Left cardiac atrium (tissue), 4 donors: ENCODE measurements around the gene ADD1. TPM values are rescaled to one million over a fixed set of nuclear protein-coding genes. Genes with fewer than 3 reads are reported as not detected.
A peak's percentile ranks its signal among the peaks of the same experiment; 100 is the strongest.
"Not testable (repeated sequence)": the region's sequence is repeated elsewhere in the genome, so short reads cannot be mapped to it uniquely, and the experiment has no call there.

Experiments used
- ATAC-seq, 2 donors: fragments of 200-7000 bp; cut with Tn5 transposase; one replicate each; pipeline ENCODE4 v1.9.1; 2020; ENCODE audit warnings: mild to moderate bottlenecking in 2 of 2, moderate library complexity in 2 of 2
- DNase-seq: peaks from one replicate; pipeline ENCODE4 v3.0.0-alpha.2; 2020
- intact Hi-C, 2 donors: fragments of 100-400 bp; cut with DNase I; formaldehyde crosslinking; loops; one replicate each; pipeline versions ENCODE4 v1.14.1 to v1.15.1; 2022 to 2023
- total RNA-seq, 2 donors: library from RNA; stranded (reverse); fragmentation: NEBNext Ultra II Directional; extraction: Animal tissue kit (Norgen Biotek cat#: 25700); gene quantifications; one replicate each; pipeline ENCODE4 v1.2.1, GENCODE V29; 2021
- donor health status: DM: no; HTN: yes; CAD: no.
- donor health status: DM: no; HTN: yes; CAD: no; lungs with severe emphysema.
- donor health status: DM: yes; HTN: yes; CAD: no.
- donor health status: Dilated cardiomyopathy.

Gene ADD1
- total RNA-seq, 2 donors from 2014 or later, result 200 to 209 TPM

DNA sequence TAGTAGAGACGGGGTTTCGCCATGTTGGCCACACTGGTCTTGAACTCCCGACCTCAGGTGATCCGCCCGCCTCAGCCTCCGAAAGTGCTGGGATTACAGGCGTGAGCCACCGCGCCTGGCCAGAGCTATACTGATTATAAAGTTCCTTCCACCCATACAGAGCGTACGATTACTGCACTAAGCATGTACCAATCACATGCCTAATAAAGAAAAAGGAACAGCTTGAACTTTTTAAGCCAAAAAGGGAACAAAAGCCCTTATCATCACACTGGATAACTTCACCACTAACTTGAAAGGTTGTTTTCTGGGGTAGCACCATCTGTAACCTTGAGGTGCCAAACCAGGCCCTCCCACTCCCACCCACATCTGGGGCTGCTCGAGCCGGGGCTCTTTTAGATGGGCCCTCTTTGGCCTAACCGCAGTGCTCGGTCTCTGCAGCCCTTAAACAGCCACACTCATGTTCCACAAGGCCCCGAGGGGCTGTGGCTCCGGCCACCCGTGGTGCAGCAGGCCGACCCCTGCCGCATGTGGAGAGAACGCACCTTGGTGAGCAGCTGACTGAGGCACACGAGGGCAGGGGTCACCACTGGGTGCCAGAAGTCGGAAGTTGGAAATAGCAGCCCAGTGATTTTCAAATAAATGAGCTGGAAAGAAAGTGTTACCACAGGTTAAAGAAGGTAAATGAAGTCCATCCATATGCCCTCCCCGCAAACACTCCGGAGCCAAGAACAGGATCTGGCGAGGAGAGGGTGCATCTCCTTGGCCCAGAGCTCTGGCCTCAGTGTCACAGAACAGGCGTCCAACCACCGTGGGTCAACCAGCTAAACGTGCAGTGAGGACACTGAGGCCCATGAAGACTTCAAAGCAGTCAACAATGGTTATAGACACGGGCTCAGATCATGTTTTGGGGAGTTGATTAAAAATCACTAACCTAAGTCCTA is 101.2 kb downstream of the ADD1 start:
- DNase-seq, result no peak
- intact Hi-C loops, result no loop called here

DNA sequence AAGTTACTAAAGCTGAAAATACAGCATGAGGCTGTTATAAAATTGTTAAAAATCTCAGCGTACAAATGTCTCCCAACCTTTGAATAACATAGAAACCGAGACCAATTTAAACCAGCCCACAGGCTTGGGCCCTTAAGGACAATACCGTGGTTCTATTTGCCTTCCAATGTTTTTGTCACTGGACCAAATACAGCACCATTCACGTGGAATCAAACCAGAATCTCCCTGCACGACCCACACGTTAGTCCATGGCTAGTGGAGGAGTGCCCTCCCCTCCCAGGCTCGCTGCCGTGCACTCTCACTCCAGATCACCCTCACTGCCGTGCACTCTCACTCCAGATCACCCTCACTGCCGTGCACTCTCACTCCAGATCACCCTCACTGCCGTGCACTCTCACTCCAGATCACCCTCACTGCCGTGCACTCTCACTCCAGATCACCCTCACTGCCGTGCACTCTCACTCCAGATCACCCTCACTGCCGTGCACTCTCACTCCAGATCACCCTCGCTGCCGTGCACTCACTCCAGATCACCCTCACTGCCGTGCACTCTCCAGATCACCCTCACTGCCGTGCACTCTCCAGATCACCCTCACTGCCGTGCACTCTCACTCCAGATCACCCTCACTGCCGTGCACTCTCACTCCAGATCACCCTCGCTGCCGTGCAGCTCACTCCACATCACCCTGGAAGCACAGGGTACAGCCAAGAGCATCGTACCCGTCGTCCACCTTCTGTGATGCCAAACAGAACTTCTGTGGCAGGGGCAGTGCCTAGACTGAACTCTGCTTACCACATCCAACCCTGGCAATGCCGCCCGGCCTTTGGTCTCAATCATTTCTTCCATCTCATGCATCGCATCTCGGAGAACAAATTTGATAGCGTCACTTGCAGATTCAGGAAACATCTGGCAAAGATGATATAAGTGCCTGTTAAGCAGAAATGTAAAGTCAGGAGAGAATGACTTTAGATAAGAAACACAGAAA is 102.3 kb downstream of the ADD1 start:
- DNase-seq, intact Hi-C loops, ATAC-seq: not testable (repeated sequence)

More for the DNA sequence above, 101.2 kb downstream of the ADD1 start:
- no peak for ATAC-seq

GRCh38 chr4:2946812-2947600 is 103.4 kb downstream of the ADD1 start:
- ATAC-seq (no peak), DNase-seq (no peak)
- intact Hi-C loops, result no loop called here

- intact Hi-C loops, result no loop called here
- peak; percentile 6 to 72 for ATAC-seq
- DNase-seq, result peak; percentile 22
These were observed 104.3 kb downstream of the ADD1 start for GRCh38 chr4:2947926-2948325.

DNA sequence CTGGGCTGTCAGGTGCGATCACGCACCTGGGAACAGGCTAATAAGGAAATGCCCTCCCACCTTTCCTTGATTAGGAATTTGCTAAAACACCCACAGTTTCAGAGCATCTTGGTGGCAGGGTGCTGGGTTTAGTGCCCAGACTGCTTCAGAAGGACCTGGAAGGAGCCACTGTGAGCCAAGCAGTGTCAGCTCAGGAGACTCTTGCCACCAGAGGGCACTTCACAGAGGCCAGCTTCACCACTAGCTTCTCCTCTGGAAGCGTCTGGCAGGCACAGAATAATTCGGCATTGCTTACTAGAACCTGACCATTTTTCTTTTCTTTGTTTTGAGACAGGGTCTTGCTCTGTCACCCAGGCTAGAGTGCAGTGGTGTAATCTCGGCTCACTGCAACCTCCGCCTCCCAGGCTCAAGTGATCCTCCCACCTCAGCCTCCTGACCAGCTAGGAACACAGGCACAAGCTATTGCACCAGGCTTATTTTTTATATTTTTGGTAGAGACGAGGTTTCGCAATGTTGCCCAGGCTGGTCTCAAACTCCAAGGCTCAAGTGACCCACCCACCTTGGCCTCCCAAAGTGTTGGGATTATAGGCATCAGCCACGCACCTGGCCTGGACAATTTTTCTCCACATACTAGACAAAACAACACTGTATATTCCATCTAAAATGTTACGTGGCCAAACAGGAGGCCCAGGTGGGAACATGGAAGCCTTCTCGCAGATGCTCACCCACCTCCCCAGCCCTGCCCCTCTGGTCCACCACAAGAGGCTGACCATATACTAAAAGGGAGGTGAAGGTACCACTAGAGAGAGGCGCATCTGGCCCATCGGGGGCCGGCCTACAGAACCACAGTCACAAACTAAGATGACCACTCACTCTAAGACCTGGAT is 105.5 kb downstream of the ADD1 start:
- intact Hi-C loops, result no loop called here
- DNase-seq, result no peak
- peak; percentile 37 to 51 for ATAC-seq

- no peak for DNase-seq
- ATAC-seq, result no peak
These were observed 106.1 kb downstream of the ADD1 start for GRCh38 chr4:2949782-2950125.

GRCh38 chr4:2950221-2950989 is 106.8 kb downstream of the ADD1 start:
- no peak for DNase-seq
- intact Hi-C loops, result no loop called here
- no peak for ATAC-seq

More at GRCh38 chr4:2949782-2950125, 106.1 kb downstream of the ADD1 start:
- intact Hi-C loops, result no loop called here

DNA sequence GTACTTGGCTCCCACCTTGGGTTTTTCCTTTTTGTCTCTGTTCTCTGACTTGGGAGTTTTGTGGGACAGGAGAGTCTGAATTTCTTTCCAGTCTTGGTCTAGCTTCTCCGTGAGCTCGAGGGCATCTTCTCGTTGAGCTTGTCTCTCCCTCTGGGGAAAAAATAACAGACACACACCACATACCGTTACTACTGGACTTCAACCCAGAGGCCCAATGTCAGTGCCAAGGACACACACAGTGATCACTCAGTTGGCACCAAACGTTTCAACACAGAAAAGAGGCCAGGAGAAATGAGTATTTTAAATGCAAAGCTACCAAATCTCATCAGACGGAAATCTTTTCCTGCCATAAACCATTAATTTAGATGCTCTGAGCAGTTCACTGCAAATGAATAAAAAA is 109.9 kb downstream of the ADD1 start:
- ATAC-seq (no peak), DNase-seq (no peak)
- intact Hi-C loops, result no loop called here

DNA sequence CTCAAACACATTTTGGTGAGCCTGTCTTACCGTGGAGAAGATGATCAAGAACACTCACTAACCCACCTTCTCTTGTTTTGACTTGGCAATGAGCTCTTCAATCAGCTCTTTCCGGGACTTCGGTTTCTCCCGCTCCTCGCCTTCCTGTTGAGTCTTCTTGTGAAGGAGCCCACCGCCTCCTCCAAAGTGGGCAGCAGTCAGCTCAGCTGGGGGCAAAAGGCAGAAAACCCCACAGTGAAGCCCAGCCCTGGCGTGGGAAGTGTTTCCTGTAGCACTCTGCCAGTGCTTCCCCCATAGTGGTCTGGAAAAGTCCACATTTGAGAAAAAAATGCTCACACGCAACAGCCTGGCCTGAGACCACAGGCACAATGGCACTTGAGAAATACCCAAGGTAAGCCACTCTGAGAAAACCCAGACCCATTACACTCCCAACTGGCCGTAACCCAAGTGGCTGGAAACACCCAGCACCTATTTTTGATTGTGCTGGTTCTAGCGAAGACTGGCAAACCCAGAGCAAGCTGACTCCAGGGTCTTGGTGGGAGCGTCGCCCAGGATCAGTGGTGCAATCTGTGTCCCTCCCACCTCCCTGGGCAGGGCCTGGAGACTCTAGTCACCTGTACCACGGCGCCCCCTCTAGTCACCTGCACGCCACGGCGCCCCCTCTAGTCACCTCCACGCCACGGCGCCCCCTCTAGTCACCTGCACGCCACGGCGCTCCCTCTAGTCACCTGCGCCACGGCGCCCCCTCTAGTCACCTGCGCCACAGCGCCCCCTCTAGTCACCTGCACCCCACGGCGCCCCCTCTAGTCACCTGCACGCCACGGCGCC is 110.9 kb downstream of the ADD1 start:
- intact Hi-C loops, result no loop called here
- DNase-seq, result no peak

GRCh38 chr4:2955186-2956044 is 111.8 kb downstream of the ADD1 start:
- not testable (repeated sequence) for DNase-seq

More for the DNA sequence above, 110.9 kb downstream of the ADD1 start:
- ATAC-seq, result peak in 1 of 2 donors; percentile 23

GRCh38 chr4:2958446-2958845 is 114.8 kb downstream of the ADD1 start:
- ATAC-seq (no peak), DNase-seq (no peak)
- intact Hi-C loops, result no loop called here

More at GRCh38 chr4:2955186-2956044, 111.8 kb downstream of the ADD1 start:
- intact Hi-C loops, ATAC-seq: not testable (repeated sequence)

DNA sequence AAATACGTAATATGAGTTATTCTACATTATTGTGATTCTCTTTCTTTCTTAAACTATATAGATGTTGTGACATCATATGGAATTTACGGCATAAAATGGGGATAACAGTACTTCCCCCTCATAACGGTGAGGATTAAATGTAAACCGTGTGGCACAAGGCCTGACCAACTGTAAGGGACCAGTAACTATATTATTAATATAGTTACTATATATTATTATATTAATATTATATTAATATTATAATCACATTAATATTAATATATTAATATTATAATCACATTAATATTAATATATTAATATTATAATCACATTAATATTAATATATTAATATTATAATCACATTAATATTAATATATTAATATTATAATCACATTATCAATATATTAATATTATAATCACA is 116.8 kb downstream of the ADD1 start:
- intact Hi-C loops, DNase-seq, ATAC-seq: not testable (repeated sequence)

- intact Hi-C loops, result no loop called here
- ATAC-seq (no peak), DNase-seq (no peak)
These were observed 117.8 kb downstream of the ADD1 start for GRCh38 chr4:2961421-2961810.

GRCh38 chr4:2961811-2962441 is 118.3 kb downstream of the ADD1 start:
- ATAC-seq, result no peak
- intact Hi-C loops, result no loop called here
- DNase-seq, result no peak

GRCh38 chr4:2962614-2963174 is 119.0 kb downstream of the ADD1 start:
- DNase-seq (peak; percentile 57), ATAC-seq (peak; percentile 20 to 43)
- intact Hi-C loops, result no loop called here
